ENCODE measurements around the gene KYAT1.

- TF ChIP-seq POLR2A (IDR thresholded peaks at IDR 0.05; ENCODE audit: low read length) (no peak), GATA1 (IDR thresholded peaks at IDR 0.05; ENCODE audit: low read depth, low read length) (no peak)
Observed at GRCh38 chr9:128884164-128884563, 2.4 kb upstream of the KYAT1 start.

Measured in erythroblast (primary cell).